Thymus (tissue), 11 donors: ENCODE measurements around the gene UBTFL1. TPM values are rescaled to one million over a fixed set of nuclear protein-coding genes. Genes with fewer than 3 reads are reported as not detected.

Experiments used
- DNase-seq, 9 donors: peaks; one replicate each; pipeline ENCODE4 v3.0.0-alpha.2; 2013; ENCODE audit warnings: low spot score in 9 of 9, low read depth in 6 of 9, missing footprints in 1 of 9
- H3K27ac ChIP-seq, 2 donors: one replicate each; pipeline ENCODE4 v1.5.1; 2013; ENCODE audit warnings: control low read depth in 1 of 2, low read depth in 1 of 2, low read length in 1 of 2, mild to moderate bottlenecking in 1 of 2, moderate library complexity in 1 of 2
- H3K27me3 ChIP-seq, 2 donors: one replicate each; pipeline ENCODE4 v1.5.1; 2013; ENCODE audit warnings: low read length in 1 of 2; ENCODE audit not compliant: control insufficient read depth in 2 of 2, insufficient read depth in 1 of 2
- H3K36me3 ChIP-seq, 2 donors: one replicate each; pipeline ENCODE4 v1.5.1; 2013; ENCODE audit warnings: low read length in 1 of 2, mild to moderate bottlenecking in 1 of 2, moderate library complexity in 1 of 2; ENCODE audit not compliant: control insufficient read depth in 2 of 2, insufficient read depth in 2 of 2
- H3K4me1 ChIP-seq, 2 donors: one replicate each; pipeline ENCODE4 v1.5.1; 2013; ENCODE audit warnings: low read length in 2 of 2; ENCODE audit not compliant: control insufficient read depth in 2 of 2, insufficient read depth in 2 of 2
- H3K4me3 ChIP-seq, 2 donors: one replicate each; pipeline ENCODE4 v1.5.1; 2013; ENCODE audit warnings: low read length in 2 of 2, control low read depth in 1 of 2, mild to moderate bottlenecking in 1 of 2
- H3K9me3 ChIP-seq, 2 donors: one replicate each; pipeline ENCODE4 v1.5.1; 2013; ENCODE audit warnings: low read length in 1 of 2, mild to moderate bottlenecking in 1 of 2; ENCODE audit not compliant: control insufficient read depth in 2 of 2, insufficient read depth in 1 of 2
- WGBS: extraction: QIAGEN DNeasy Blood & Tissue Kit; methylation state at CpG from one replicate; pipeline ENCODE4 v1.1.7; 2013; 5-methylcytosine and 5-hydroxymethylcytosine counted together
- polyA plus RNA-seq: library from polyadenylated mRNA; stranded (reverse); fragments of 200-250 nt; gene quantifications from one replicate; pipeline ENCODE4 v1.2.3, GENCODE V29; 2013
- total RNA-seq: library from RNA; stranded (reverse); fragments of 120-200 nt; gene quantifications from one replicate; pipeline ENCODE4 v1.2.4, GENCODE V29; 2013
- donor health status: healthy.

The UBTFL1 gene
- total and polyA plus RNA-seq, 2 donors, result not detected

DNA sequence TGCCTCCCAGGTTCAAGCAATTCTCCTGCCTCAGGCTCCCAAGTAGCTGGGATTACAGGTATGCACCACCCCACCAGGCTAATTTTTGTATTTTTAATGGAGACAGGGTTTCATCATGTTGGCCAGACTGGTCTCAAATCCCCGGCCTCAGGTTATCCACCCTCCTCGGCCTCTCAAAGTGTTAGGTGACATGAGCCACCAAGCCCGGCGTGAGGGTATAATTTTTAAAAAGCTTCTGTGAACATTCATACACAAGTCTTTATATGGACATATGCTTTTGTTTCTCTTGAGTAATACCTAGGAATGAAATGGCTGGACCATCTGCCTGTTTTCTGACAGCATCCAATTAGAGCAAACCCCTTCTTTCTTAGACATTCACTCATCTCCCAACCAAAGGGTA is 34.4 kb downstream of the UBTFL1 start:
- 97% methylated on average over 4 of the region's 4 CpGs for WGBS
- no peak for DNase-seq

DNA sequence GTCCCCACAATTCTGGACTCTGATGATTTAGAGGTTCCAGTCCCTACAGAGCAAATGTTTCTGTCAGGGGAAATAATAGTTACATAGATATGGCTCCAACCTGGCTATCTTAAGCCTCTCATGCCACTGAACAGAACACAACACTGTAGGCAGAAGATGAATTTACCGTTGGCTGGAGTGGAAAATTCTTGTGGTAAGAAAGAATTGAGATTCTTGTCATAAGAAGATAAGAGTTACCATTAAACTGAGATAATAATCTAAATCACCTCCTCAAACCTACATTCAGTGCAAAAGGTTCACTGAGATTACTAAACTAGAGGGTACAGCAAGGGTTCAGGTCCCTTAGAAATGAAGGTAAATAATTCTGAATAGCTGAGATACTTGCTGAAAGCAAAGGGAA is 38.6 kb downstream of the UBTFL1 start:
- Histone ChIP-seq H3K27ac (no peak overlapping the region), H3K36me3 (no peaks in the 10 kb centered on the region), H3K4me1 (no peaks in the 10 kb centered on the region), H3K4me3 (no peak overlapping the region), H3K9me3 (no peaks in the 10 kb centered on the region), H3K27me3 (no peaks in the 10 kb centered on the region)
- no peak for DNase-seq
- 54% methylated on average over 1 of the region's 1 CpG for whole genome bisulfite sequencing

More for the DNA sequence above, 34.4 kb downstream of the UBTFL1 start:
- H3K4me1 ChIP-seq, result no peaks in the 10 kb centered on the region
- no peaks in the 10 kb centered on the region for H3K36me3 ChIP-seq
- no peak overlapping the region for H3K27ac ChIP-seq
- no peak overlapping the region for H3K4me3 ChIP-seq
- no peaks in the 10 kb centered on the region for H3K27me3 ChIP-seq
- H3K9me3 ChIP-seq, result no peaks in the 10 kb centered on the region

DNA sequence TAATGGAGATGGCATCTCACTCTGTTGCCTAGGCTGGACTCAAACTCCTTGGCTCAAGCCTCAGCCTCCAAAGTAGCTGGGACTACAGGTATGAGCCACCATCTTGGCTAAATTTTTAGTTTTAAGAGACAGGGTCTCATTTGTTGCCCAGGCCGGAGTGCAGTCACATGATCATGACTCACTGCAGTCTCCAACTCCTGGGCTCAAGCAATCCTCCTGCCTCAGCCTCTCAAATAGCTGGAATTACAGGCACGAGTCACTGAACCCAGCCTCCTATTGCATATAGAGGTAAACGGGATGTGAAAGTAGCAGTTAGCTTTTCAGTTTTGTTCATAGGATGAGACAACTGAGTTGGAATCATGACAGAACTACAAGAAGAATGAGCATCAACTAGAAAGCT is 39.2 kb downstream of the UBTFL1 start:
- H3K4me1 ChIP-seq, result no peaks in the 10 kb centered on the region
- no peaks in the 10 kb centered on the region for H3K27me3 ChIP-seq
- no peaks in the 10 kb centered on the region for H3K9me3 ChIP-seq
- no peaks in the 10 kb centered on the region for H3K36me3 ChIP-seq
- no peak overlapping the region for H3K4me3 ChIP-seq
- 93% methylated on average over 3 of the region's 3 CpGs for WGBS
- H3K27ac ChIP-seq, result no peak overlapping the region
- DNase-seq, result no peak

DNA sequence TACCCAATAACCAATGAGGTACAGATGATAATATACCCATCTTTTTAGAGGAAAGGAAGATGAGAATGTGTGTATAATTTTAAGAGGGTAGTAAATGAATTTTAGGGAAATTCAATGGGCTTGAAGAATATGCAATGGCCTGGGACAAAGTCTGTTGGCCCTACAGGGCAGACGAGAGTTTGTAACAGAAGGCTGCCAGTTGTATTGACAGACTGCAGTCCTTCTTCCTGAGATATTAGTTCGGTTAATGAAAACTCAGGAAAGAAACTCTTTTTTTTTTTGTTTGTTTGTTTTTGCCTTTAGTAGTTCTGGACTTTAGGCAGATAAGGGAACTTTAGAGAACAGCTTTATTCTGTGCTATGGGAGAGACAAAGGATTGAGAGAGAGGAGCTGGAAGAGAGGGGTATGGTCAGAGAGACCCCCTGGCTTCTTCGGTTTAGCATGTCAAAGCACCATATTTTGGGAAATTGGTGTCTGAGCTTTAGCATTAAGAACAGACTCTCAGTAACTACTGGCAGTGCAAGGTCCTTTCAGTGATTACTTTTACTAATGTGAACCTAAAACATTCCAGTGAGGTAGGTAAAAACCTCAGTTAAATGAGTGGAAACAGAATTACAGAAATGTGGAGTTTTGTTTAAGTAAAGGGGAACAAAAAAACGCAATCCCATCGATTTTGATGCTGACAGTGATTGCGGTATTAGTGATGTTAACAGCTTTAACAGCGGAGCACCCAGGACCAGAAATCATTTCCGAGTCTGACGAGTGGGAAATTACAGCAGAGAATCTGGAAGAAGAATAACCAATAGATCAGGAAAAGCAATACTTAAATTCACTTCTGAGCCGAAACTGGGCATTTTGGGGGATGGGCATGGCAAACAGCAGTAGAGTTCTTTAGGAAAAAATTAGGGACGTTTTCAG is 48.1 kb downstream of the UBTFL1 start:
- H3K4me3 ChIP-seq, result no peak overlapping the region
- DNase-seq, result no peak
- peaks cover 0 to 19% of the 10 kb centered on the region in 2 donors for H3K27me3 ChIP-seq
- no peaks in the 10 kb centered on the region for H3K9me3 ChIP-seq
- H3K27ac ChIP-seq, result no peak overlapping the region
- no peaks in the 10 kb centered on the region for H3K36me3 ChIP-seq
- 44% methylated on average over 11 of the region's 11 CpGs for WGBS
- H3K4me1 ChIP-seq, result no peaks in the 10 kb centered on the region

DNA sequence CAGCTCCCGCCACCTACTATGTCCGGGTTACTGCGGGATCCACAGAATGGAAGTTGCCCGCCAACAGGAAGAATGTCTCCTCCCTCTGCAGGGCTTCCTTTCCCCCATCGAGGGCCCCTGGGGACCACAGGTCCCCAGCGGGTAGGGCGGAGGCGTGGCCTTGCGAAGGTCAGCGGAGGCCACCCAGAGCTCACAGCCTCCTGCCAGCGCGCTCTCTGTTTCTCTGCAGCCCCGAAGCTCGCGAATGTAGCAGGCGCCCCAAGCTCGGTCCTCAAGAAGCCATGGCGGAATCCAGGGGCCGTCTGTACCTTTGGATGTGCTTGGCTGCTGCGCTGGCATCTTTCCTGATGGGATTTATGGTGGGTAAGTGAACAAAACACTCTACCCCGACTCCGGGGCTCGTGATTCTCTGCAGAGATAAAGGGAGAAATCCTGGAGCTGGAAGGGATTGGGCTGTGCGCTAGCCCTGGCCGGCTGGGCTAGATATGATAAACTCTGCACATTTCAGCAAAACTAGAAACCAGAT is 48.8 kb downstream of the UBTFL1 start, which contains the start of gene NAALAD2:
Gene NAALAD2 (plus strand): TSS at position 186 of the 526 bp plus-strand sequence. CDS start 96 bp downstream, at position 282.
- H3K27ac ChIP-seq, result no peak within 1 kb of the TSS

DNA sequence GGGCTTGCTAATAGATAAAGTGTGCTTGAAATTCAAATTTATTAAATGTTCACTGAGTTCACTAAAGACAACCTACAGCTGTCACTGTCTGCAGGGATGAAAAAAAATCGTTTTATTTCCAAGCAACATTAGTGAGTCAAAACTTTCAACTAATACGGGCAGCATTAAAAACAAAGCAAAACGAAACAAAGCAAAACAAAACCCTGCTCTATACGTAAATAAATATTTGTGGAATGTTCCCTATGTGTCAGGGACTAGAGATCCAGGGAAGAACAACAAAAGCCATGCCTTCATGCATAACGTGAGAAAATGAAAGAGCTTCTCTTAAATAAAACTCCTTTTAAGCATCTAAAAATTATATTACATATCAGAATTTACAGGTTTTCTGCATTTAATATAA is 49.3 kb downstream of the UBTFL1 start:
- Histone ChIP-seq H3K27me3 (peaks cover 0 to 19% of the 10 kb centered on the region in 2 donors), H3K9me3 (no peaks in the 10 kb centered on the region), H3K4me3 (no peak overlapping the region), H3K4me1 (no peaks in the 10 kb centered on the region), H3K27ac (no peak overlapping the region), H3K36me3 (no peaks in the 10 kb centered on the region)
- DNase-seq, result no peak
- 5% methylated on average over 5 of the region's 5 CpGs for WGBS

More for the DNA sequence above, 48.8 kb downstream of the UBTFL1 start, which contains the start of gene NAALAD2:
- no peaks in the 10 kb centered on the region for H3K36me3 ChIP-seq
- peak within 1 kb of the TSS in 1 of 2 donors; percentile 6 for H3K4me3 ChIP-seq
- no peaks in the 10 kb centered on the region for H3K9me3 ChIP-seq
- H3K27me3 ChIP-seq, result peaks cover 0 to 19% of the 10 kb centered on the region in 2 donors
- peak in 1 of 9 donors; percentile 4 for DNase-seq
- WGBS, result 2% methylated on average over 25 of the region's 25 CpGs
- H3K4me1 ChIP-seq, result no peaks in the 10 kb centered on the region

Other genes starting within 250 kb of the UBTFL1 start
- not detected for gene TRIM64B, start 207.5 kb upstream of the UBTFL1 start, total RNA-seq
- 0.02 TPM for gene TRIM64B, start 207.5 kb upstream of the UBTFL1 start, polyA plus RNA-seq
- gene TRIM49D1, start 163.7 kb upstream of the UBTFL1 start, total RNA-seq, result not detected
- gene TRIM49D1, start 163.7 kb upstream of the UBTFL1 start, polyA plus RNA-seq, result not detected
- not detected for gene TRIM49D2, start 161.9 kb upstream of the UBTFL1 start, total RNA-seq
- 0.23 TPM for gene TRIM49D2, start 161.9 kb upstream of the UBTFL1 start, polyA plus RNA-seq
- not detected for gene TRIM64, start 119.9 kb upstream of the UBTFL1 start, total RNA-seq
- not detected for gene TRIM64, start 119.9 kb upstream of the UBTFL1 start, polyA plus RNA-seq
- gene TRIM49C, start 54.8 kb upstream of the UBTFL1 start, total RNA-seq, result not detected
- gene TRIM49C, start 54.8 kb upstream of the UBTFL1 start, polyA plus RNA-seq, result 0.16 TPM
- gene NAALAD2, start 48.7 kb downstream of the UBTFL1 start, total RNA-seq, result 0.47 TPM
- 0.23 TPM for gene NAALAD2, start 48.7 kb downstream of the UBTFL1 start, polyA plus RNA-seq
- gene CHORDC1, start 137.1 kb downstream of the UBTFL1 start, total RNA-seq, result 39.3 TPM
- 49.3 TPM for gene CHORDC1, start 137.1 kb downstream of the UBTFL1 start, polyA plus RNA-seq